GM21619 (cell line): ENCODE data around the gene MYO15B.

ENCODE experiments used
- ATAC-seq: cut with Tn5 transposase; IDR thresholded peaks from one replicate; pipeline ENCODE4 v1.9.1; 2021; ENCODE audit not compliant: unreplicated experiment

Gene MYO15B

GRCh38 chr17:75658237-75658636, 70.6 kb downstream of the MYO15B start:
- ATAC-seq, result no peak

GRCh38 chr17:75661531-75661930, 73.9 kb downstream of the MYO15B start:
- no peak for ATAC-seq

- ATAC-seq, result no peak
Observed at GRCh38 chr17:75662511-75662910, 74.9 kb downstream of the MYO15B start.

- peak; percentile 56 for ATAC-seq
Observed at GRCh38 chr17:75664099-75664549, 76.5 kb downstream of the MYO15B start.

- ATAC-seq, result no peak
Observed at GRCh38 chr17:75665981-75666380, 78.4 kb downstream of the MYO15B start.

GRCh38 chr17:75666959-75667790, 79.6 kb downstream of the MYO15B start, which contains the start of the genes RECQL5 and SAP30BP:
RECQL5 (minus strand) TSS chr17:75667154; CDS start chr17:75666557, 597 bp downstream.
SAP30BP (plus strand) TSS chr17:75667338; CDS start chr17:75667373, 35 bp downstream.
- ATAC-seq, result peak; percentile 60

DNA sequence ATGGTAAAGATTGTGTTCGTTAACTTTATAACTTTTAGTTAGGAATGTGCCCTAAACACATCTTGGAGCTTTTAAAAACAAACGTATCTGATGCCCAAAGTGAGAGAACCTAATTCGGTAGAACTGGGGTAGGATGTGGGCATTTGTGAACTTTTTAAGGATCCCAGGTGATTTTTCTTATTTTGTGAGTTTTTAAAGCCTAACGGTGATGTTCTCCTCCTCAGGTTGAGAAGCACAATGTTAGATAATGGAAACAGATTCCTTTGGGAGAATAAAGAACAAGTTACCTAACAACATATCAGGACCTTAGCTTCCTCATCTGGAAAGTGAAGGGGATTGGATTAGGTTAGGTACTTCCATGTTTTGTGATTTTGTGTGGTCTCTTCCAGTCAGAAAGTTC, 80.2 kb downstream of the MYO15B start:
- no peak for ATAC-seq

DNA sequence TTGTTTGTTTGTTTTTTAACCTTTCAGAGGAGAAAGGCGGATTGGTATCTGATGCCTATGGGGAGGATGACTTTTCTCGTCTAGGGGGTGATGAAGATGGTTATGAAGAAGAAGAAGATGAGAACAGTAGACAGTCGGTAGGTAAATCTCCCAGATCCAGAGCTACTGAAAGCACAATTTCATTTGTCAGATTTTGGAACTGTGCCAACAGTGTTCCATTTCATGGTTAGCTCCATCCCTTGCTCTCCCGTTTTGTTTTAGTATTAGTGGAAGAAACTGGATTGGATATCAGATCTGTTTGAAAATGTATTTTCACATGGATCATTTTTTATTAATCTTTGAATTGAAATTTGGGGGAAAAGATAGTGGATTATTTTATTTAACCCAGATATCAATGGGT, 80.9 kb downstream of the MYO15B start:
- ATAC-seq, result no peak

GRCh38 chr17:75670868-75671267, 83.3 kb downstream of the MYO15B start:
- ATAC-seq, result no peak

- ATAC-seq, result no peak
Observed at GRCh38 chr17:75672011-75672410, 84.4 kb downstream of the MYO15B start.

DNA sequence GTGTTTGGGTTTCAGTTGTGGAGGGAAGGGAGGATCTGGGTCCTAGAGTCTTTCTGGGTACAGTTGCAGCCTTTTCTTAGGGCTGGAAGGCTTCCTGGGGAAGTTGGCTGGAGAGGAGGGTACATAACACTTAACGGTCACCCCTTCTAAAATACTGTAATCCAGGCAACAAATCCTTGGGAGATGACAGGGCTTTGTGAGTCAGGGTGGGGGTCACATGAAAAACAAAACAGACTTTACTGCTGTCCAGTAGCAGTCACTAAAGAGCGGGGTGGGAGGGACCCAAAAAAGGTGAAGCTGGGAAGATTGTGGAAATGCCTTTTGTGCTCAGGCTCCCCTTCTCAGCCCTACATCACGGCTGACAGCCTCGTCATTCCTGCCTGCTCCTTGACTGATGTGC, 85.9 kb downstream of the MYO15B start:
- ATAC-seq, result no peak
